ENCODE results near the gene FLT3LG.

GRCh38 chr19:49438261-49438660 lies 35.8 kb upstream of the FLT3LG start:
- TF ChIP-seq CTCF (IDR thresholded peaks at IDR 0.05) = no peak
- TF ChIP-seq POLR2AphosphoS5 (IDR thresholded peaks at IDR 0.05) = no peak

All from gastroesophageal sphincter (tissue), 3 donors.